Measurements from ENCODE around the gene ALDH16A1. TPM values are rescaled to one million over a fixed set of nuclear protein-coding genes. Genes with fewer than 3 reads are reported as not detected.
A peak's percentile ranks its signal among the peaks of the same experiment; 100 is the strongest.

ALDH16A1 gene
- total and polyA plus RNA-seq, 2 experiments from 2014 or later = 29.9 to 38.7 TPM

DNA sequence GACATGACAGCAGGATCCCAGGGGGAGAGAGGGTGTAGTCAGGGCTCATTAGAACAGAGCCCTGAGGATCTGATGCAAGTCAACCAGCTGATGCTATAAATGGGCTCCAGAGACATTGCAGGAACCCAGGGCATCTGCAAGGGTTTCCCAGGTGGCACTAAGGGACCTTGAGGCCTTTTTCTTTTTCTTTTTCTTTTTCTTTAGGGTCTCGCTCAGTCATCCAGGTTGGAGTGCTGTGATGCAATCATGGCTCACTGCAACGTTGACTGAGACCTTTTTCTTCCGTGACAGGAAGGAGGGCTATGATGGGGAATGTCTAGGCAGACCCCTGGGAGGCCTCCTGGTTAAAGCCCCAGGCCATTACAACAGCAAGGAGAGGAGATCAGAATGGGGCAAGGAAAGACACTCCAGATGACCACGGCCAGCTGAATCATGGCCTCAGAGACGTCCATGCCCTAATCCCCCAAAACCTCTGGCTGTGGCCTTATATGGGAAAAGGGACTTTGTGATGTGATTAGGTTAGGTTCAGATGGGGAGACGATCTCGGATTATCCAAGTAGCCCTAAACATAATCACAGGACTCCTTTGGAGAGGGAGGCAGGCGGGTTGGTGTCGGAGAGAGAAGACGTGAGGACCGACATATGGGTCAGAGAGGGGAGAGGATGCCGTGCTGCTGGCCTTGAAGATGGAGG, 54.9 kb downstream of the ALDH16A1 start:
- no peaks in the 10 kb centered on the region for H4K20me1 ChIP-seq (ENCODE audit: insufficient read depth, poor library complexity, severe bottlenecking)
- H3K27ac ChIP-seq = no peak overlapping the region
- no peak for DNase-seq (ENCODE audit: low spot score)
- WGBS (ENCODE audit: low lambda C conversion rate, missing lambda C conversion rate) = 84% methylated on average over 12 of the region's 12 CpGs
- H3K79me2 ChIP-seq = no peaks in the 10 kb centered on the region
- TF ChIP-seq EZH2phosphoT487 (IDR thresholded peaks at IDR 0.05; ENCODE audit: low read depth, severe bottlenecking, unreplicated experiment) = no peak
- no peak for TF ChIP-seq EZH2 (IDR thresholded peaks at IDR 0.05; ENCODE audit: borderline replicate concordance)
- TF ChIP-seq, protein P1, sequence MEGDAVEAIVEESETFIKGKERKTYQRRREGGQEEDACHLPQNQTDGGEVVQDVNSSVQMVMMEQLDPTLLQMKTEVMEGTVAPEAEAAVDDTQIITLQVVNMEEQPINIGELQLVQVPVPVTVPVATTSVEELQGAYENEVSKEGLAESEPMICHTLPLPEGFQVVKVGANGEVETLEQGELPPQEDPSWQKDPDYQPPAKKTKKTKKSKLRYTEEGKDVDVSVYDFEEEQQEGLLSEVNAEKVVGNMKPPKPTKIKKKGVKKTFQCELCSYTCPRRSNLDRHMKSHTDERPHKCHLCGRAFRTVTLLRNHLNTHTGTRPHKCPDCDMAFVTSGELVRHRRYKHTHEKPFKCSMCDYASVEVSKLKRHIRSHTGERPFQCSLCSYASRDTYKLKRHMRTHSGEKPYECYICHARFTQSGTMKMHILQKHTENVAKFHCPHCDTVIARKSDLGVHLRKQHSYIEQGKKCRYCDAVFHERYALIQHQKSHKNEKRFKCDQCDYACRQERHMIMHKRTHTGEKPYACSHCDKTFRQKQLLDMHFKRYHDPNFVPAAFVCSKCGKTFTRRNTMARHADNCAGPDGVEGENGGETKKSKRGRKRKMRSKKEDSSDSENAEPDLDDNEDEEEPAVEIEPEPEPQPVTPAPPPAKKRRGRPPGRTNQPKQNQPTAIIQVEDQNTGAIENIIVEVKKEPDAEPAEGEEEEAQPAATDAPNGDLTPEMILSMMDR (IDR thresholded peaks at IDR 0.05; ENCODE audit: poor library complexity) = no peak
- H3K4me1 ChIP-seq (ENCODE audit: insufficient read depth) = peaks cover 18% of the 10 kb centered on the region
- no peaks in the 10 kb centered on the region for H3K27me3 ChIP-seq
- no peaks in the 10 kb centered on the region for H3K9me2 ChIP-seq (replicated peaks; ENCODE audit: insufficient read depth)
- no peaks in the 10 kb centered on the region for H3K9me3 ChIP-seq (ENCODE audit: low read depth)
- H3K36me3 ChIP-seq (replicated peaks; ENCODE audit: insufficient read depth, low read depth) = no peaks in the 10 kb centered on the region
- H3K4me2 ChIP-seq = no peak overlapping the region
- H2AFZ ChIP-seq = no peak overlapping the region
- no peak overlapping the region for H3K4me3 ChIP-seq

DNA sequence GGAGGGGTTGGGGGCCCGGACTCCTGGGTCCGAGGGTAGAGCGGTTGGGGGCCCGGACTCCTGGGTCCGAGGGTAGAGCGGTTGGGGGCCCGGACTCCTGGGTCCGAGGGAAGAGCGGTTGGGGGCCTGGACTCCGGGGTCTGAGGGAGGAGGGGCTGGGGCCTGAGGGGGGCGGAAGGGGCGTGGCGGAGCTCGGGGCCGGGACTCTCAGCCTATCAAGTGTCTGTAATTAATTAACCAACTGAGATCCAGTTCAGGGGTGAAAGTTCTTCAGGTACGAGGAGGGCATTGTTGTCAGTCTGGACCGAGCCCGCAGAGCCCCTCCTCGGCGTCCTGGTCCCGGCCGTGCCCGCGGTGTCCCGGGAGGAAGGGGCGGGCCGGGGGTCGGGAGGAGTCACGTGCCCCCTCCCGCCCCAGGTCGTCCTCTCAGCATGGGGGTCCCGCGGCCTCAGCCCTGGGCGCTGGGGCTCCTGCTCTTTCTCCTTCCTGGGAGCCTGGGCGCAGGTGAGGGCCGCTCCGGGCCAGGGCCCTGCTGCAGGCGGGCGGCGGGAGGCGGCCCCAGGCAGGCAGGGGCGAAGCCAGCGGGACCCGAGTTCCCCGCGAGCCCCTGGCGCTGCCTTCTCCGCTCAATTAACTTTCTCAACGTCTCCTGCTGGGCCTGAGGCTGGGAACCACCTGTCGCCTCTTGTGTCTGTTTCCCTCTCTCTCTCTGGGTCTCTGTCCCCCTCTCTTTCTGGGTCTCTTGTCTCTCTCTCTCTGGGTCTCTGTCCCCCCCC, 60.1 kb downstream of the ALDH16A1 start:
- Histone ChIP-seq H3K4me2 (peak overlapping the region; percentile 96), H2AFZ (peak overlapping the region; percentile 3), H3K27me3 (no peaks in the 10 kb centered on the region), H3K4me1 (ENCODE audit: insufficient read depth) (peaks cover 27% of the 10 kb centered on the region), H3K9me3 (ENCODE audit: low read depth) (no peaks in the 10 kb centered on the region), H3K9me2 (replicated peaks; ENCODE audit: insufficient read depth) (no peaks in the 10 kb centered on the region), H3K4me3 (peak overlapping the region; percentile 98), H4K20me1 (ENCODE audit: insufficient read depth, poor library complexity, severe bottlenecking) (no peaks in the 10 kb centered on the region), H3K27ac (peak overlapping the region; percentile 96), H3K79me2 (peaks cover 37% of the 10 kb centered on the region), H3K36me3 (replicated peaks; ENCODE audit: insufficient read depth, low read depth) (no peaks in the 10 kb centered on the region)
- peak; percentile 78 for DNase-seq (ENCODE audit: low spot score)
- WGBS (ENCODE audit: low lambda C conversion rate, missing lambda C conversion rate) = 0% methylated on average over 24 of the region's 50 CpGs
- no peak for TF ChIP-seq EZH2phosphoT487 (IDR thresholded peaks at IDR 0.05; ENCODE audit: low read depth, severe bottlenecking, unreplicated experiment)
- TF ChIP-seq, protein P1 (IDR thresholded peaks at IDR 0.05; ENCODE audit: poor library complexity) = no peak
- TF ChIP-seq EZH2 (IDR thresholded peaks at IDR 0.05; ENCODE audit: borderline replicate concordance) = no peak

DNA sequence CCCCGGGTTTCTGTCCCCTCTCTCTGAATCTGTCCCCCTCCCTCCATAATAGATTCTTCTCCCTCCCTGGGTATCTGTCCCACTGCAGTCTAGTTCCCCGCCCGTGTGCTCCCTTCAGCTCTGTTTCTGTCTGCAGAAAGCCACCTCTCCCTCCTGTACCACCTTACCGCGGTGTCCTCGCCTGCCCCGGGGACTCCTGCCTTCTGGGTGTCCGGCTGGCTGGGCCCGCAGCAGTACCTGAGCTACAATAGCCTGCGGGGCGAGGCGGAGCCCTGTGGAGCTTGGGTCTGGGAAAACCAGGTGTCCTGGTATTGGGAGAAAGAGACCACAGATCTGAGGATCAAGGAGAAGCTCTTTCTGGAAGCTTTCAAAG, 60.7 kb downstream of the ALDH16A1 start:
- Histone ChIP-seq H3K9me2 (replicated peaks; ENCODE audit: insufficient read depth) (no peaks in the 10 kb centered on the region), H3K4me2 (peak overlapping the region; percentile 96), H4K20me1 (ENCODE audit: insufficient read depth, poor library complexity, severe bottlenecking) (no peaks in the 10 kb centered on the region), H3K27ac (peak overlapping the region; percentile 96), H3K36me3 (replicated peaks; ENCODE audit: insufficient read depth, low read depth) (no peaks in the 10 kb centered on the region), H2AFZ (peak overlapping the region; percentile 3), H3K4me3 (peak overlapping the region; percentile 98), H3K9me3 (ENCODE audit: low read depth) (no peaks in the 10 kb centered on the region), H3K4me1 (ENCODE audit: insufficient read depth) (peaks cover 27% of the 10 kb centered on the region), H3K79me2 (peaks cover 40% of the 10 kb centered on the region), H3K27me3 (no peaks in the 10 kb centered on the region)
- TF ChIP-seq EZH2phosphoT487 (IDR thresholded peaks at IDR 0.05; ENCODE audit: low read depth, severe bottlenecking, unreplicated experiment) (no peak), EZH2 (IDR thresholded peaks at IDR 0.05; ENCODE audit: borderline replicate concordance) (no peak)
- TF ChIP-seq, protein P1 (IDR thresholded peaks at IDR 0.05; ENCODE audit: poor library complexity) = no peak
- no peak for DNase-seq (ENCODE audit: low spot score)
- 40% methylated on average over 11 of the region's 12 CpGs for WGBS (ENCODE audit: low lambda C conversion rate, missing lambda C conversion rate)
